Mesenchymal stem cell (in vitro differentiated cells and primary cell): ENCODE measurements around the gene EFCAB9. TPM values are rescaled to one million over a fixed set of nuclear protein-coding genes. Genes with fewer than 3 reads are reported as not detected.

Source experiments
- DNase-seq: peaks from one replicate; pipeline ENCODE4 v3.0.0-alpha.2; 2013
- H2AFZ ChIP-seq: one replicate; pipeline ENCODE4 v1.6.1; 2013; ENCODE audit warnings: low read depth, mild to moderate bottlenecking, control low read depth, inconsistent platforms, low read length, moderate library complexity
- H2AK5ac ChIP-seq: 2 replicates; pipeline ENCODE4 v1.6.1; 2013; ENCODE audit warnings: low read length, moderate library complexity, mild to moderate bottlenecking, inconsistent platforms; ENCODE audit not compliant: severe bottlenecking
- H2BK120ac ChIP-seq: one replicate; pipeline ENCODE4 v1.6.1; 2013; ENCODE audit warnings: low read depth, mild to moderate bottlenecking, inconsistent platforms, low read length, moderate library complexity
- H2BK12ac ChIP-seq, 2 experiments: one replicate each; pipeline ENCODE4 v1.6.1; 2013; ENCODE audit warnings: inconsistent platforms in 2 of 2, low read length in 2 of 2, mild to moderate bottlenecking in 2 of 2, moderate library complexity in 2 of 2, control low read depth in 1 of 2
- H2BK15ac ChIP-seq: one replicate; pipeline ENCODE4 v1.6.1; 2013; ENCODE audit warnings: mild to moderate bottlenecking, low read depth, inconsistent platforms; ENCODE audit not compliant: poor library complexity, severe bottlenecking
- H2BK5ac ChIP-seq: 2 replicates; pipeline ENCODE4 v1.6.1; 2013; ENCODE audit warnings: low read depth, mild to moderate bottlenecking, low read length, control low read depth, inconsistent platforms; ENCODE audit not compliant: poor library complexity, severe bottlenecking
- H3K14ac ChIP-seq, 2 experiments: one replicate each; pipeline ENCODE4 v1.6.1; 2013; ENCODE audit warnings: inconsistent platforms in 2 of 2, low read length in 2 of 2, control low read depth in 1 of 2, mild to moderate bottlenecking in 1 of 2, moderate library complexity in 1 of 2
- H3K18ac ChIP-seq, 2 experiments: one replicate each; pipeline ENCODE4 v1.6.1; 2013; ENCODE audit warnings: inconsistent platforms in 2 of 2, low read length in 2 of 2, control low read depth in 1 of 2, low read depth in 1 of 2, mild to moderate bottlenecking in 1 of 2
- H3K23ac ChIP-seq, 2 experiments: one replicate each; pipeline ENCODE4 v1.6.1; 2013; ENCODE audit warnings: inconsistent platforms in 2 of 2, low read length in 2 of 2, mild to moderate bottlenecking in 2 of 2, moderate library complexity in 2 of 2, control low read depth in 1 of 2
- H3K27ac ChIP-seq: 2 replicates; pipeline ENCODE4 v1.5.1; 2013; ENCODE audit warnings: mild to moderate bottlenecking, moderate library complexity, low read length, control low read depth, inconsistent platforms; ENCODE audit not compliant: poor library complexity, severe bottlenecking
- H3K27me3 ChIP-seq, 2 experiments: 2 replicates each; pipeline versions ENCODE4 v1.6.1 to v1.7.0; 2013; ENCODE audit warnings: low read length in 2 of 2, mild to moderate bottlenecking in 2 of 2, moderate library complexity in 2 of 2, control low read depth in 1 of 2, inconsistent platforms in 1 of 2; ENCODE audit not compliant: control insufficient read depth in 1 of 2, insufficient read depth in 1 of 2
- H3K36me3 ChIP-seq, 2 experiments: 2 replicates each; pipeline versions ENCODE4 v1.6.1 to v1.7.0; 2013; ENCODE audit warnings: low read length in 2 of 2, control low read depth in 1 of 2, inconsistent platforms in 1 of 2, low read depth in 1 of 2, mild to moderate bottlenecking in 1 of 2; ENCODE audit not compliant: insufficient read depth in 2 of 2, control insufficient read depth in 1 of 2
- H3K4ac ChIP-seq, 2 experiments: one replicate each; pipeline ENCODE4 v1.6.1; 2013; ENCODE audit warnings: inconsistent platforms in 2 of 2, low read length in 2 of 2, mild to moderate bottlenecking in 2 of 2, moderate library complexity in 2 of 2, control low read depth in 1 of 2, low read depth in 1 of 2
- H3K4me1 ChIP-seq: 2 replicates; pipeline ENCODE4 v1.6.1; 2013; ENCODE audit warnings: low read depth, low read length, control low read depth; ENCODE audit not compliant: control insufficient read depth, insufficient read depth
- H3K4me2 ChIP-seq: 2 replicates; pipeline ENCODE4 v1.6.1; 2013; ENCODE audit warnings: low read length, mild to moderate bottlenecking, inconsistent platforms; ENCODE audit not compliant: poor library complexity, severe bottlenecking
- H3K4me3 ChIP-seq, 2 experiments: 2 replicates each; pipeline versions ENCODE4 v1.5.1 to v1.7.0; 2013; ENCODE audit warnings: low read length in 2 of 2, mild to moderate bottlenecking in 2 of 2, control low read depth in 1 of 2, low read depth in 1 of 2; ENCODE audit not compliant: insufficient read depth in 1 of 2
- H3K79me1 ChIP-seq: replicated peaks from 2 replicates; pipeline ENCODE4 v1.6.1; 2013; ENCODE audit warnings: mild to moderate bottlenecking, control low read depth, low read length, inconsistent platforms; ENCODE audit not compliant: poor library complexity, severe bottlenecking
- H3K9ac ChIP-seq: 2 replicates; pipeline ENCODE4 v1.7.0; 2013; ENCODE audit warnings: mild to moderate bottlenecking, low read length, moderate library complexity
- H3K9me3 ChIP-seq: 2 replicates; pipeline ENCODE4 v1.7.0; 2013; ENCODE audit warnings: mild to moderate bottlenecking, low read length; ENCODE audit not compliant: control insufficient read depth
- H4K8ac ChIP-seq: one replicate; pipeline ENCODE4 v1.6.1; 2013; ENCODE audit warnings: inconsistent platforms, mild to moderate bottlenecking, low read length, moderate library complexity
- H4K91ac ChIP-seq: one replicate; pipeline ENCODE4 v1.6.1; 2013; ENCODE audit warnings: mild to moderate bottlenecking, low read length, inconsistent platforms
- WGBS: methylation state at CpG from one replicate; pipeline ENCODE4 v1.1.7; 2013; ENCODE audit warnings: mixed read lengths; 5-methylcytosine and 5-hydroxymethylcytosine counted together
- polyA plus RNA-seq, 2 experiments: library from polyadenylated mRNA; stranded (reverse); fragments of 200-250 nt; gene quantifications; one replicate each; pipeline ENCODE4 v1.2.3, GENCODE V29; 2013

EFCAB9 gene
- not detected for polyA plus RNA-seq (2013, experiment 1 of 2)
- not detected for polyA plus RNA-seq (2013, experiment 2 of 2)

GRCh38 chr5:172193872-172194271, at the start of gene EFCAB9:
Gene EFCAB9 (plus strand): TSS chr5:172194172. CDS start chr5:172194173, 1 bp downstream.
- H3K4me3 ChIP-seq, result no peak within 1 kb of the TSS
- H3K23ac ChIP-seq, result no peak within 1 kb of the TSS
- H3K9me3 ChIP-seq, result no peaks in the 10 kb centered on the region
- 95% methylated on average over 5 of the region's 6 CpGs for WGBS
- no peak within 1 kb of the TSS for H4K91ac ChIP-seq
- H3K36me3 ChIP-seq, result no peaks in the 10 kb centered on the region
- H4K8ac ChIP-seq, result no peak within 1 kb of the TSS
- H3K9ac ChIP-seq, result no peak within 1 kb of the TSS
- H2BK5ac ChIP-seq, result no peak within 1 kb of the TSS
- no peak within 1 kb of the TSS for H2AK5ac ChIP-seq
- H3K79me1 ChIP-seq, result peaks cover 3% of the 10 kb centered on the region
- H2BK15ac ChIP-seq, result no peak within 1 kb of the TSS
- H3K27me3 ChIP-seq, result peaks cover 0 to 2% of the 10 kb centered on the region in 2 experiments
- no peak for DNase-seq
- no peak within 1 kb of the TSS for H3K4me2 ChIP-seq
- H2BK120ac ChIP-seq, result no peak within 1 kb of the TSS
- H3K27ac ChIP-seq, result no peak within 1 kb of the TSS
- H3K18ac ChIP-seq, result no peak within 1 kb of the TSS
- H2AFZ ChIP-seq, result no peak within 1 kb of the TSS
- no peak within 1 kb of the TSS for H2BK12ac ChIP-seq
- no peak within 1 kb of the TSS for H3K4ac ChIP-seq
- no peak within 1 kb of the TSS for H3K14ac ChIP-seq
- peaks cover 2% of the 10 kb centered on the region for H3K4me1 ChIP-seq

GRCh38 chr5:172144291-172144815, 49.6 kb upstream of the EFCAB9 start:
- Histone ChIP-seq H3K4ac (no peak overlapping the region), H2BK15ac (no peak overlapping the region), H4K8ac (no peak overlapping the region), H3K18ac (no peak overlapping the region), H3K27me3 (no peaks in the 10 kb centered on the region), H3K23ac (no peak overlapping the region), H3K9ac (no peak overlapping the region), H2BK12ac (no peak overlapping the region), H3K36me3 (peaks cover 19 to 24% of the 10 kb centered on the region in 2 experiments), H3K27ac (no peak overlapping the region), H2AFZ (no peak overlapping the region), H4K91ac (peak overlapping the region; percentile 9), H3K4me3 (no peak overlapping the region), H2BK5ac (no peak overlapping the region), H3K4me1 (peaks cover 43% of the 10 kb centered on the region), H2AK5ac (no peak overlapping the region), H2BK120ac (no peak overlapping the region), H3K14ac (no peak overlapping the region), H3K4me2 (no peak overlapping the region), H3K9me3 (no peaks in the 10 kb centered on the region), H3K79me1 (peaks cover 24% of the 10 kb centered on the region)
- DNase-seq, result peak; percentile 43
- WGBS, result 77% methylated on average over 10 of the region's 10 CpGs

DNA sequence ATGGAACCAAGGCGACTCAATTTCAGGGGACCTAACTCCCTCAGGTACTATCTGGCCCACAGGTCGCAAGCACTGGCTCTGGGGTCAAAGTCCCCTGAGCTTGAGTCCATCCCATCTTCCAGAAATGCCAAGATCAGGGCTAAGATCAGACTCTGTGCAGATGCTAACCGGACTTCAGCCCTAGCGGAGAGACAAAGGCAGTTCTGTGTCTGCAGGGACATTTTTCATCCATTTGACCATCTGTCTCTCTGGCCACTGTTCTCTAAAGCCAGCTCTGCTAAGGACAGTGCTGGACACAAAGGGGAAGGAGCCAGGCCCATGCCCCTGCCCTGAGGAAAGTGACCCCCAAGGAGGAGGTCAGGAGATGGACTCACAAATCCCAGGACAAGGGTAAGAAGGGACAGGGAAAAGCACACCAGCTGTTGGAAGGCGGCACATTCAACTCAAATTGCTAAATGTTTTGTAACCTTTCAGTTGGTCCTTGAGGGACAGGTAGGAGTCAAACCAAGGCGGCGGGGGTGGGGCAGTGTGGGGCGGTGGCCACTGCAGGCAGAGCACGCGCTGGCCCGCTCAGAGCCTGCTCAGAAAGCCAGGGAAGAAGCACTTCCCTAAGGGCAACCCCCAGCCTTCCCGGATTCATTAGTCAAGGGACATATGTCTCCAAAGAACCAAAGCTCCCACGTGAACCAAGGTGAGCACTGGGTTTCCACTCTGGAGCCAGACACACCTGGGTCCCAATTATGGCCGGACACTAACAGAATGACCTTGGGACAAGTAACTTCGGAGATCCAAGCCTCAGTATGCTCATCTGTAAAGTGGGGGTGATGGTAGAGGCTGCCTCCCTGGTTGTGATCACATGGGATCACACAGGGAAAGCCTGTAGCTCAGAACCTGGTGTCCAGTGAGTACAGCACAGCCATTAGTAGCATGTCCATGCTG, 48.8 kb upstream of the EFCAB9 start:
- Histone ChIP-seq H2AFZ (no peak overlapping the region), H3K14ac (no peak overlapping the region), H2BK120ac (no peak overlapping the region), H3K4me1 (peaks cover 45% of the 10 kb centered on the region), H3K4me2 (no peak overlapping the region), H3K4me3 (no peak overlapping the region), H3K4ac (no peak overlapping the region), H3K18ac (no peak overlapping the region), H3K9ac (no peak overlapping the region), H3K27me3 (no peaks in the 10 kb centered on the region), H3K27ac (no peak overlapping the region), H3K79me1 (peaks cover 26% of the 10 kb centered on the region), H3K9me3 (no peaks in the 10 kb centered on the region), H3K23ac (no peak overlapping the region), H2BK12ac (peak overlapping the region in 1 of 2 experiments; percentile 10), H4K91ac (no peak overlapping the region), H3K36me3 (peaks cover 21 to 24% of the 10 kb centered on the region in 2 experiments), H4K8ac (no peak overlapping the region), H2BK5ac (no peak overlapping the region), H2BK15ac (no peak overlapping the region), H2AK5ac (no peak overlapping the region)
- WGBS, result 94% methylated on average over 15 of the region's 15 CpGs
- no peak for DNase-seq
